Kidney epithelial cell (primary cell): ENCODE data around the gene AWAT2. TPM values are rescaled to one million over a fixed set of nuclear protein-coding genes. Genes with fewer than 3 reads are reported as not detected.
"Not testable (repeated sequence)": the region's sequence is repeated elsewhere in the genome, so short reads cannot be mapped to it uniquely, and the experiment has no call there.

Experiments
- DNase-seq: peaks from one replicate; pipeline ENCODE4 v3.0.0-alpha.2; 2010; ENCODE audit warnings: low read depth
- H3K27me3 ChIP-seq: 2 replicates; pipeline ENCODE4 v1.6.0; 2011; ENCODE audit warnings: low read length; ENCODE audit not compliant: control insufficient read depth, insufficient read depth
- H3K36me3 ChIP-seq: 2 replicates; pipeline ENCODE4 v1.5.1; 2011; ENCODE audit warnings: low read length; ENCODE audit not compliant: control insufficient read depth, insufficient read depth
- H3K4me3 ChIP-seq: 2 replicates; pipeline ENCODE4 v1.5.1; 2011; ENCODE audit warnings: low read depth, mild to moderate bottlenecking, control low read depth, low read length
- CTCF ChIP-seq: IDR thresholded peaks from 2 replicates; pipeline ENCODE4 v1.5.1; 2011; ENCODE audit warnings: mild to moderate bottlenecking, moderate library complexity, low read length, control low read depth, inconsistent platforms; ENCODE audit not compliant: insufficient read depth, poor library complexity, severe bottlenecking
- total RNA-seq: library from RNA; depleted of rRNA; stranded (reverse); fragments of >200 nt; gene quantifications from 2 replicates; pipeline ENCODE4 v1.2.3, GENCODE V29; 2015

The AWAT2 gene
- total RNA-seq, 1 donor from 2014 or later = not detected

GRCh38 chrX:70007946-70008345 is 41.8 kb downstream of the AWAT2 start:
- DNase-seq = no peak
- no peak overlapping the region for H3K4me3 ChIP-seq
- H3K27me3 ChIP-seq = no peaks in the 10 kb centered on the region
- TF ChIP-seq CTCF = no peak
- no peaks in the 10 kb centered on the region for H3K36me3 ChIP-seq

DNA sequence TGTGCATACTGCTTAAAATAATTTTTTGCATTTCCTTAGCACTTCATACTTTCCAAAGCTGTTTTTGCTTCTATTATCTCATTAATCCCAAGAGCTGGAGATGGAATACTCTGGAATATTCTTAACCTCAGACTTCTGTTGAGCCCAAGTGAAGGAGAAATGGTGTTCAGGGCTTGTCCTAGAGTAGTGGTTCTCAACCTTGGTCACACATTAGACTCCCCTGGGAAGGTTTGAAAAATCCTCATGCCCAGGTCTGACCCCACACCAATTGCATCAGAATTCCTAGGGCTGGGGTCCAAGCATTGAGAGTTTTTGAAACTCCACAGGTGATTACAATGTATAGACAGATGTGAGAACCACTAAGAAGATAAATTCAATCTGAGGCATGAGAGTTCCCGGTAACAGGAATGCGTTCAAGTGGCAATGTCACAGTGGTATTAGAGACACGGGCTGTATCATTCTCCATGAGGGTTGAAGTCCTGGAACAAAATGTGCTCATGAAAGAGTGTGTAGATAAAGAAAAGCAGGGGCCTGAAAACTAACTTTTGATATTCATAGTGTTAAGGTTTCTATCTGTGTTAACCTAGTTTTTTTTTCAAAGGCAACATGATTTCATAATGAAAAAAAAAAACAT is 47.9 kb downstream of the AWAT2 start:
- no peak for DNase-seq
- Histone ChIP-seq H3K4me3 (no peak overlapping the region), H3K27me3 (no peaks in the 10 kb centered on the region), H3K36me3 (no peaks in the 10 kb centered on the region)
- no peak for TF ChIP-seq CTCF

DNA sequence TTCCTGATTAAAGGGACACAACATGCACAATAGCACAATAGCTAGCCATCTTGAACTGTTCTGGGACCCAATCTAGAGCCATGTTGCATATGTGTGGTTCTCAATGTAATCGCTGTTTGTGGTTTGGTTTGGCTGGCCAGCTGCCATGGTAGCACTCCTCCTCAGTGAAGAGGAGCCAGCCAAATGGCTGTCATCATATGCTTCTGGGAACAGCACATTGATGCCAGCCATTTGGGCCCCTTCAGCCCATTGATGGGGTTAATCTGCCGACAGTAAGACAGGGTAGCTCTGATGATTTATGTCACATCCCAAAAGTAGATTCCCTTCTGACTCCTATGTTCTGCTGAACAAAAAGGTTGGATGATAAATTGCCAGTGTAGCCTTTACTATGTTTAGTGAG is 48.5 kb downstream of the AWAT2 start:
- Histone ChIP-seq H3K36me3 (no peaks in the 10 kb centered on the region), H3K27me3 (no peaks in the 10 kb centered on the region), H3K4me3 (no peak overlapping the region)
- no peak for TF ChIP-seq CTCF
- DNase-seq = no peak

DNA sequence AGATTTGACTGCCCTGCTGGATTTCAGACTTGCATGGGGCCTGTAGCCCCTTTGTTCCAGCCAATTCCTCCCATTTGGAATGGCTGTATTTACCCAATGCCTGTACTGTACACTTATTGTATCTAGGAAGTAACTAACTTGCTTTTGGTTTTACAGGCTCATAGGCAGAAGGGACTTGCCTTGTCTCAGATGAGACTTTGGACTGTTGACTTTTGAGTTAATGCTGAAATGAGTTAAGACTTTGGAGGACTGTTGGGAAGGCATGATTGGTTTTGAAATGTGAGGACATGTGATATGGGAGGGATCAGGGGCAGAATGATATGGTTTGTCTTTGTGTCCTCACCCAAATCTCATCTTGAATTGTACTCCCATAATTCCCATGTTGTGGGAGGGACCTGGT is 51.4 kb downstream of the AWAT2 start:
- DNase-seq, H3K36me3 ChIP-seq, H3K4me3 ChIP-seq, H3K27me3 ChIP-seq: not testable (repeated sequence)

GRCh38 chrX:69996113-69996468 is 53.6 kb downstream of the AWAT2 start:
- Histone ChIP-seq H3K27me3 (no peaks in the 10 kb centered on the region), H3K36me3 (no peaks in the 10 kb centered on the region), H3K4me3 (no peak overlapping the region)
- DNase-seq = no peak
- no peak for TF ChIP-seq CTCF

GRCh38 chrX:69995362-69996112 is 54.2 kb downstream of the AWAT2 start:
- Histone ChIP-seq H3K4me3 (no peak overlapping the region), H3K27me3 (no peaks in the 10 kb centered on the region), H3K36me3 (no peaks in the 10 kb centered on the region)
- no peak for TF ChIP-seq CTCF
- DNase-seq = no peak
